Measurements from ENCODE around the gene GALNT9.

Gene GALNT9

DNA sequence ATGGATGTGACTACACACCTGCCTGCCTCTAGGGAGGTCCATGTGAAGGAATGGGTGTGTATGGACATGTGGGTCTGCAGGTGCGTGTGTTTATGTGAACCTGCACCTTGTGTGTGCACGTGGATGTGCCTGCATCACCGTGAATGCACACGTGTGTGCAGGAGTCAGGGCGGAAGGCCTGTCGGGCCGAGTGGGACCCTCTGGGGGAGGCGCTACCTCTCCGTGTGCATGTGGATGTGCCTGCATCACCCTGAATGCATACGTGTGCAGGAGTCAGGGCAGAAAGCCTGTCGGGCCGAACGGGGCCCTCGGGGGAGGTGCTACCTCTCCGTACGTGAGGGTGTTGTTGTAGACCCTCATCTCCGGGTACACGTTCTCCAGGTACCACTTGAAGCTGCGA lies 128.6 kb downstream of the GALNT9 start:
- no peak overlapping the region for H3K27ac ChIP-seq (ENCODE audit: low read length)
- H3K9me3 ChIP-seq (ENCODE audit: insufficient read depth, low read length, severe bottlenecking), result no peaks in the 10 kb centered on the region
- no peak overlapping the region for H2AFZ ChIP-seq (ENCODE audit: low read depth, low read length)
- no peak for ATAC-seq (ENCODE audit: insufficient read depth, low read depth)
- no peaks in the 10 kb centered on the region; the same call in 1 of the 2 replicates for H4K20me1 ChIP-seq (ENCODE audit: insufficient read depth, low read length)
- H3K27me3 ChIP-seq (ENCODE audit: insufficient read depth, low read length, poor library complexity), result no peaks in the 10 kb centered on the region
- no peak overlapping the region for H3K4me2 ChIP-seq (ENCODE audit: insufficient read depth, low read length)
- no peak for TF ChIP-seq EZH2 (IDR thresholded peaks at IDR 0.05; ENCODE audit: borderline replicate concordance, low read depth, low read length, severe bottlenecking)
- TF ChIP-seq, protein P1, sequence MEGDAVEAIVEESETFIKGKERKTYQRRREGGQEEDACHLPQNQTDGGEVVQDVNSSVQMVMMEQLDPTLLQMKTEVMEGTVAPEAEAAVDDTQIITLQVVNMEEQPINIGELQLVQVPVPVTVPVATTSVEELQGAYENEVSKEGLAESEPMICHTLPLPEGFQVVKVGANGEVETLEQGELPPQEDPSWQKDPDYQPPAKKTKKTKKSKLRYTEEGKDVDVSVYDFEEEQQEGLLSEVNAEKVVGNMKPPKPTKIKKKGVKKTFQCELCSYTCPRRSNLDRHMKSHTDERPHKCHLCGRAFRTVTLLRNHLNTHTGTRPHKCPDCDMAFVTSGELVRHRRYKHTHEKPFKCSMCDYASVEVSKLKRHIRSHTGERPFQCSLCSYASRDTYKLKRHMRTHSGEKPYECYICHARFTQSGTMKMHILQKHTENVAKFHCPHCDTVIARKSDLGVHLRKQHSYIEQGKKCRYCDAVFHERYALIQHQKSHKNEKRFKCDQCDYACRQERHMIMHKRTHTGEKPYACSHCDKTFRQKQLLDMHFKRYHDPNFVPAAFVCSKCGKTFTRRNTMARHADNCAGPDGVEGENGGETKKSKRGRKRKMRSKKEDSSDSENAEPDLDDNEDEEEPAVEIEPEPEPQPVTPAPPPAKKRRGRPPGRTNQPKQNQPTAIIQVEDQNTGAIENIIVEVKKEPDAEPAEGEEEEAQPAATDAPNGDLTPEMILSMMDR (IDR thresholded peaks at IDR 0.05; ENCODE audit: borderline replicate concordance, extremely low read depth, low read length, poor library complexity, severe bottlenecking), result no peak
- DNase-seq, result no peak
- H3K4me1 ChIP-seq (ENCODE audit: insufficient read depth, low read length), result no peaks in the 10 kb centered on the region
- no peak overlapping the region for H3K9ac ChIP-seq (ENCODE audit: low read depth, low read length)
- H3K36me3 ChIP-seq (ENCODE audit: insufficient read depth, low read length), result no peaks in the 10 kb centered on the region
- H3K79me2 ChIP-seq (ENCODE audit: insufficient read depth, low read length), result no peaks in the 10 kb centered on the region
- no peak overlapping the region for H3K4me3 ChIP-seq (ENCODE audit: low read depth in 1 of 2, low read length in 2 of 2)

DNA sequence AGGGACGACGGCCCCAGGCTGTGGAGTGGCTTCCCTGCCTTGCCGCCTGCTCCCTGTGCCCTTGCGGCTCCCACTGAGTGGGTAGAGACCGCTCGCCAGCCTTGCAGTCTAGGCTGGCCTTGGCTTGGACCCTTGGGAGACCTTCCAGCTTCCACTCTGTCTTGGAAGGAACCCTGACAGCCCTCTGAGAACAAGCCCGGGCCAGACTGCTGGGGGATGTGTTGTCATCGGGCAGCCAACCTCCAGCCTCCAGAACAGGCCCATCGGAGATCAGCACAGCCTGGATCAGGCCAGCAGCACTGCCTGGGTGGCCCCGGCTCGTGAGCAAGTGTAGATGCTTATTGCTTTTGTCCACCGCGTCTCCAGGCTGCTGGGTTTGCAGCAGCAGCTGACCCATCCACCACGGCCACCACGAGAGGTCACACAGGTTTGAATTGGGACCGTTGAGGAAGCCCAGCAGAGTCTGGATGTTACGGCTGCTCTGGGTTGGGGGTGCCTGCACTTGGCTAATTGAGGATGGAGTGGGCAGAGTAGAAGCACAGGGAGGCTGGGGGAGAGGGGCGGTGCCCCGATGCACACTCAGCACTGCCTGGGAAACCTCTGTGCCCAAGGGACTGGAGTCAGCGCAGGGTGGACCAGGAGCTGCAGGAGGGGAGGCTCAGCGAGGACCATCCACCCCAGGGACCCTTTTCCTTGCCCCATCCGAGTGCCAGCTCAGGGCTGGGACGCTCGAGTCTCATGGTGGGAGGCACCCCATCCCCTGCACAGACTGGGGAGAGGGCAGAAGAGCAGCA lies 129.7 kb downstream of the GALNT9 start:
- H3K36me3 ChIP-seq (ENCODE audit: insufficient read depth, low read length), result no peaks in the 10 kb centered on the region
- no peak overlapping the region for H3K27ac ChIP-seq (ENCODE audit: low read length)
- no peak overlapping the region for H3K4me2 ChIP-seq (ENCODE audit: insufficient read depth, low read length)
- no peaks in the 10 kb centered on the region for H3K27me3 ChIP-seq (ENCODE audit: insufficient read depth, low read length, poor library complexity)
- TF ChIP-seq EZH2 (IDR thresholded peaks at IDR 0.05; ENCODE audit: borderline replicate concordance, low read depth, low read length, severe bottlenecking), result no peak
- TF ChIP-seq, protein P1 (IDR thresholded peaks at IDR 0.05; ENCODE audit: borderline replicate concordance, extremely low read depth, low read length, poor library complexity, severe bottlenecking), result no peak
- H3K9ac ChIP-seq (ENCODE audit: low read depth, low read length), result no peak overlapping the region
- no peak overlapping the region for H2AFZ ChIP-seq (ENCODE audit: low read depth, low read length)
- no peaks in the 10 kb centered on the region for H3K9me3 ChIP-seq (ENCODE audit: insufficient read depth, low read length, severe bottlenecking)
- no peaks in the 10 kb centered on the region; the same call in 1 of the 2 replicates for H4K20me1 ChIP-seq (ENCODE audit: insufficient read depth, low read length)
- no peaks in the 10 kb centered on the region for H3K4me1 ChIP-seq (ENCODE audit: insufficient read depth, low read length)
- H3K4me3 ChIP-seq (ENCODE audit: low read depth in 1 of 2, low read length in 2 of 2), result no peak overlapping the region
- DNase-seq, result no peak
- ATAC-seq (ENCODE audit: insufficient read depth, low read depth), result no peak
- H3K79me2 ChIP-seq (ENCODE audit: insufficient read depth, low read length), result no peaks in the 10 kb centered on the region

DNA sequence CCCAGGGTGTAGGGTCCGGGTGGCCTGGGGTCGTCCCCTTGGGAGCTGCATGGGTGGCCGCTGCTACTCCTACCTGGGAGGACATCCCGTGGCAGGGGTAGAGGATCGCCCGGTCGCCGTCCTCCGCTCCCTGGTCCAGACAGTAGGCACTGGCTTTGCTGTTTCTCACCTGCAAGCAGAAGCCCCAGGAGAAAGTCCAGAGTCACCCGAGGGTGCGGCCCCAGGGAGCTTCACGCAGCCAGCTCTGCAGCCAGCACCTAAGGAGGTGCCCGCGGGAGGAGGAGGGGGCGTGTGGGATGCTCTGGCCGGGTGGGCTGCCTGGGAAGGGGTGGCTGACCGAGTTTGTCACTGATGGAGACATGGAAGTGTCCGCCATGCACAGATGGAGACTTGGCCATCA lies 130.3 kb downstream of the GALNT9 start:
- TF ChIP-seq, protein P1 (IDR thresholded peaks at IDR 0.05; ENCODE audit: borderline replicate concordance, extremely low read depth, low read length, poor library complexity, severe bottlenecking), result no peak
- no peak for TF ChIP-seq EZH2 (IDR thresholded peaks at IDR 0.05; ENCODE audit: borderline replicate concordance, low read depth, low read length, severe bottlenecking)
- ATAC-seq (ENCODE audit: insufficient read depth, low read depth), result no peak

More for the DNA sequence above, 130.3 kb downstream of the GALNT9 start:
- no peak overlapping the region for H3K4me2 ChIP-seq (ENCODE audit: insufficient read depth, low read length)
- DNase-seq, result no peak
- H3K4me3 ChIP-seq (ENCODE audit: low read depth in 1 of 2, low read length in 2 of 2), result no peak overlapping the region
- no peaks in the 10 kb centered on the region for H3K79me2 ChIP-seq (ENCODE audit: insufficient read depth, low read length)
- no peaks in the 10 kb centered on the region; the same call in 1 of the 2 replicates for H4K20me1 ChIP-seq (ENCODE audit: insufficient read depth, low read length)
- H3K36me3 ChIP-seq (ENCODE audit: insufficient read depth, low read length), result no peaks in the 10 kb centered on the region
- H3K9me3 ChIP-seq (ENCODE audit: insufficient read depth, low read length, severe bottlenecking), result peaks cover 2% of the 10 kb centered on the region
- H3K4me1 ChIP-seq (ENCODE audit: insufficient read depth, low read length), result no peaks in the 10 kb centered on the region
- no peaks in the 10 kb centered on the region for H3K27me3 ChIP-seq (ENCODE audit: insufficient read depth, low read length, poor library complexity)
- H3K9ac ChIP-seq (ENCODE audit: low read depth, low read length), result no peak overlapping the region
- no peak overlapping the region for H2AFZ ChIP-seq (ENCODE audit: low read depth, low read length)
- no peak overlapping the region for H3K27ac ChIP-seq (ENCODE audit: low read length)

Measured in DND-41 (cell line).